ENCODE data around the gene CCNL2.
"Not testable (repeated sequence)": the region's sequence is repeated elsewhere in the genome, so short reads cannot be mapped to it uniquely, and the experiment has no call there.

Gene CCNL2

GRCh38 chr1:1399187-1399871 is at the start of gene CCNL2:
CCNL2 (minus strand) TSS chr1:1399335; CDS start chr1:1399306, 29 bp downstream.
- DNase-seq (ENCODE audit: low read depth), result peak; percentile 99

- DNase-seq (ENCODE audit: low read depth), result not testable (repeated sequence)
Measured at GRCh38 chr1:1446631-1447030, 47.5 kb upstream of the CCNL2 start.

GRCh38 chr1:1442069-1442770 is 43.1 kb upstream of the CCNL2 start:
- no peak for DNase-seq (ENCODE audit: low read depth)

GRCh38 chr1:1441002-1441888 is 42.1 kb upstream of the CCNL2 start:
- DNase-seq (ENCODE audit: low read depth), result peak; percentile 53

GRCh38 chr1:1440262-1441001 is 41.3 kb upstream of the CCNL2 start:
- DNase-seq (ENCODE audit: low read depth), result no peak

GRCh38 chr1:1439546-1440261 is 40.6 kb upstream of the CCNL2 start:
- DNase-seq (ENCODE audit: low read depth), result no peak

GRCh38 chr1:1438531-1439381 is 39.6 kb upstream of the CCNL2 start:
- no peak for DNase-seq (ENCODE audit: low read depth)

- no peak for DNase-seq (ENCODE audit: low read depth)
Measured at GRCh38 chr1:1437904-1438376, 38.8 kb upstream of the CCNL2 start.

GRCh38 chr1:1437033-1437903 is 38.1 kb upstream of the CCNL2 start:
- DNase-seq (ENCODE audit: low read depth), result no peak

- no peak for DNase-seq (ENCODE audit: low read depth)
Measured at GRCh38 chr1:1436630-1437032, 37.5 kb upstream of the CCNL2 start.

GRCh38 chr1:1435911-1436629 is 36.9 kb upstream of the CCNL2 start:
- DNase-seq (ENCODE audit: low read depth), result no peak

GRCh38 chr1:1435106-1435903 is 36.2 kb upstream of the CCNL2 start, which contains the start of gene VWA1:
VWA1 (plus strand) TSS chr1:1435690; CDS start chr1:1435749, 59 bp downstream.
- peak; percentile 50 for DNase-seq (ENCODE audit: low read depth)

- no peak for DNase-seq (ENCODE audit: low read depth)
Measured at GRCh38 chr1:1434824-1435105, 35.6 kb upstream of the CCNL2 start.

GRCh38 chr1:1434131-1434823 is 35.1 kb upstream of the CCNL2 start:
- no peak for DNase-seq (ENCODE audit: low read depth)

- DNase-seq (ENCODE audit: low read depth), result peak; percentile 39
Measured at GRCh38 chr1:1433804-1434130, 34.6 kb upstream of the CCNL2 start.

- no peak for DNase-seq (ENCODE audit: low read depth)
Measured at GRCh38 chr1:1432951-1433803, 34.0 kb upstream of the CCNL2 start.
